A549 (cell line): ENCODE measurements around the gene TTC13. TPM values are rescaled to one million over a fixed set of nuclear protein-coding genes. Genes with fewer than 3 reads are reported as not detected.

ENCODE experiments used
- ATAC-seq, 2 experiments: fragments of 200-7000 bp in 1 of 2; fragments of >200 bp in 1 of 2; cut with Nextera tagmentation in 1 of 2; cut with Tn5 transposase in 1 of 2; 3 replicates each; pipeline versions ENCODE4 v1.8.0 to v1.9.1; 2018 to 2020; ENCODE audit warnings: mild to moderate bottlenecking in 1 of 2, moderate library complexity in 1 of 2
- CTCF ChIA-PET: fragments of 300-600 bp; sonication (Branson Sonifier 250); formaldehyde crosslinking; extraction: SDS; loops from one replicate; lab custom pipeline; 2021; ENCODE audit warnings: antibody characterized with exemption, inconsistent platforms; lab: Yijun Ruan, JAX
- POLR2A ChIA-PET: fragments of 350-600 bp; formaldehyde crosslinking; extraction: SDS; loops from one replicate; lab custom pipeline; 2021; ENCODE audit warnings: antibody characterized with exemption, inconsistent platforms; lab: Yijun Ruan, JAX
- DNase-seq, 2 experiments: peaks; one replicate each; pipeline versions ENCODE4 v3.0.0 to v3.0.0-alpha.2; 2011 to 2016; ENCODE audit warnings: low read depth in 1 of 2, low spot score in 1 of 2
- FAIRE-seq: peaks from 2 replicates; lab custom pipeline; 2011; peaks lifted over from hg19 to GRCh38; lab: Jason Lieb, UNC
- H3K27ac ChIP-seq, 2 experiments: fragments of >200 bp; sonication (Bioruptor Twin); formaldehyde crosslinking; 3 replicates each; pipeline ENCODE4 v1.5.1; 2016 to 2017
- H3K4me1 ChIP-seq: fragments of >200 bp; sonication (Bioruptor Twin); formaldehyde crosslinking; 3 replicates; pipeline ENCODE4 v1.6.1; 2016
- H3K4me2 ChIP-seq: fragments of >200 bp; sonication (Bioruptor Twin); formaldehyde crosslinking; 3 replicates; pipeline ENCODE4 v1.6.1; 2016
- H3K4me3 ChIP-seq: fragments of >200 bp; sonication (Bioruptor Twin); formaldehyde crosslinking; 3 replicates; pipeline ENCODE4 v1.5.1; 2016
- H3K9me3 ChIP-seq: fragments of >200 bp; sonication (Bioruptor Twin); formaldehyde crosslinking; 3 replicates; pipeline ENCODE4 v1.6.1; 2016
- CHD2 ChIP-seq: fragments of 150-350 bp; IDR thresholded peaks from 2 replicates; pipeline ENCODE4 v1.6.1; 2014; ENCODE audit warnings: low read length; ENCODE audit not compliant: partially characterized antibody
- CTCF ChIP-seq: fragments of >200 bp; sonication (Bioruptor Twin); formaldehyde crosslinking; IDR thresholded peaks from 3 replicates; pipeline ENCODE4 v1.5.1; 2016
- EHF ChIP-seq: fragments of 250-450 bp; sonication (Bioruptor Pico); IDR thresholded peaks from 2 replicates; pipeline ENCODE4 v1.5.0; 2020; ENCODE audit warnings: mild to moderate bottlenecking
- EP300 ChIP-seq, 2 experiments: fragments of >200 bp; sonication (Bioruptor Twin); formaldehyde crosslinking; IDR thresholded peaks; 2 replicates in 1 of 2; 3 replicates in 1 of 2; pipeline ENCODE4 v1.6.1; 2016 to 2017
- HES2 ChIP-seq: fragments of >200 bp; sonication (Bioruptor Twin); formaldehyde crosslinking; IDR thresholded peaks from 2 replicates; pipeline ENCODE4 v1.6.1; 2016
- HOXB13 ChIP-seq: fragments of 250-450 bp; sonication (Bioruptor Pico); IDR thresholded peaks from 2 replicates; pipeline ENCODE4 v1.5.0; 2020; ENCODE audit warnings: low read depth, mild to moderate bottlenecking, moderate library complexity
- JUNB ChIP-seq: fragments of >200 bp; sonication (Bioruptor Twin); formaldehyde crosslinking; IDR thresholded peaks from 2 replicates; pipeline ENCODE4 v1.6.1; 2016
- KDM1A ChIP-seq: fragments of 200-600 bp; sonication (generic); IDR thresholded peaks from 2 replicates; pipeline ENCODE4 v1.6.1; 2016; ENCODE audit warnings: low read depth, mild to moderate bottlenecking
- NFE2L2 ChIP-seq: fragments of 150-350 bp; conservative IDR thresholded peaks from 2 replicates; pipeline ENCODE4 v1.6.1; 2014; ENCODE audit warnings: low read length
- POLR2AphosphoS2 ChIP-seq: conservative IDR thresholded peaks from 2 replicates; pipeline ENCODE4 v1.6.1; 2012; ENCODE audit warnings: low read length, improper control_type of control experiment, inconsistent platforms
- RAD21 ChIP-seq, 2 experiments: fragments of >200 bp in 1 of 2; sonication (Bioruptor Twin) in 1 of 2; formaldehyde crosslinking in 1 of 2; IDR thresholded peaks in 1 of 2; conservative IDR thresholded peaks in 1 of 2; 2 replicates in 1 of 2; 3 replicates in 1 of 2; pipeline ENCODE4 v1.6.1; 2012 to 2018; ENCODE audit warnings: inconsistent platforms in 1 of 2
- RCOR1 ChIP-seq: fragments of 150-350 bp; IDR thresholded peaks from 2 replicates; pipeline ENCODE4 v1.6.1; 2014; ENCODE audit warnings: antibody characterized with exemption, low read length, low read depth
- REST ChIP-seq: fragments of 200-600 bp; sonication (generic); IDR thresholded peaks from 2 replicates; pipeline ENCODE4 v1.6.1; 2016; ENCODE audit warnings: antibody characterized with exemption, mild to moderate bottlenecking, moderate library complexity
- RFX5 ChIP-seq: fragments of 450-650 bp; IDR thresholded peaks from 2 replicates; pipeline ENCODE4 v1.7.1; 2014; ENCODE audit warnings: antibody characterized with exemption, mild to moderate bottlenecking, moderate library complexity
- SREBF2 ChIP-seq: fragments of 450-650 bp; IDR thresholded peaks from 2 replicates; pipeline ENCODE4 v1.6.1; 2014; ENCODE audit warnings: mild to moderate bottlenecking, moderate library complexity
- TP53 ChIP-seq: fragments of 250-450 bp; sonication (Bioruptor Pico); IDR thresholded peaks from 2 replicates; pipeline ENCODE4 v1.5.0; 2021; ENCODE audit warnings: mild to moderate bottlenecking, moderate library complexity
- USF2 ChIP-seq: fragments of 450-650 bp; IDR thresholded peaks from 2 replicates; pipeline ENCODE4 v1.6.1; 2014; ENCODE audit warnings: antibody characterized with exemption
- WGBS: methylation state at CpG from one replicate; pipeline ENCODE4 v1.1.6; 2017; ENCODE audit errors: missing lambda C conversion rate; 5-methylcytosine and 5-hydroxymethylcytosine counted together
- polyA plus RNA-seq, 4 experiments: library from polyadenylated mRNA; depleted of rRNA in 3 of 4; stranded (reverse); fragments of >200 nt; fragmentation: RNase III in 1 of 4; extraction: RNeasy Plus Mini Kit Qiagen cat#74134 plus additional on column Dnase treatment in 1 of 4; gene quantifications; 2 replicates in 3 of 4; 3 replicates in 1 of 4; pipeline ENCODE4 v1.2.3, GENCODE V29; 2011 to 2017
- TF ChIP-seq, protein P1 (sequence below): fragments of 250-450 bp; sonication (Bioruptor Pico); IDR thresholded peaks from 2 replicates; pipeline ENCODE4 v1.5.0; 2021; ENCODE audit warnings: mild to moderate bottlenecking, moderate library complexity, borderline replicate concordance

Gene TTC13
- polyA plus RNA-seq, 2 of the 4 experiments (the other 2 are of a cell fraction), result 12.5 to 22.7 TPM

GRCh38 chr1:231027971-231028370, 49.3 kb upstream of the TTC13 start:
- DNase-seq, result no peak
- H3K9me3 ChIP-seq, result no peaks in the 10 kb centered on the region
- ATAC-seq, result no peak
- FAIRE-seq, result no peak
- no peak overlapping the region for H3K27ac ChIP-seq
- TF ChIP-seq RFX5 (no peak), USF2 (no peak), POLR2AphosphoS2 (no peak), NFE2L2 (no peak), RAD21 (conservative IDR thresholded peaks at IDR 0.05 in 1 of 2, IDR thresholded peaks at IDR 0.05 in 1 of 2) (no peak), EHF (no peak), HES2 (no peak), EP300 (IDR thresholded peaks at IDR 0.05) (no peak), HOXB13 (CRISPR knock-in tag) (no peak), CTCF (no peak), KDM1A (no peak), SREBF2 (no peak), JUNB (no peak), CHD2 (no peak), TP53 (CRISPR knock-in tag) (no peak), REST (no peak), RCOR1 (no peak)
- TF ChIP-seq, protein P1, sequence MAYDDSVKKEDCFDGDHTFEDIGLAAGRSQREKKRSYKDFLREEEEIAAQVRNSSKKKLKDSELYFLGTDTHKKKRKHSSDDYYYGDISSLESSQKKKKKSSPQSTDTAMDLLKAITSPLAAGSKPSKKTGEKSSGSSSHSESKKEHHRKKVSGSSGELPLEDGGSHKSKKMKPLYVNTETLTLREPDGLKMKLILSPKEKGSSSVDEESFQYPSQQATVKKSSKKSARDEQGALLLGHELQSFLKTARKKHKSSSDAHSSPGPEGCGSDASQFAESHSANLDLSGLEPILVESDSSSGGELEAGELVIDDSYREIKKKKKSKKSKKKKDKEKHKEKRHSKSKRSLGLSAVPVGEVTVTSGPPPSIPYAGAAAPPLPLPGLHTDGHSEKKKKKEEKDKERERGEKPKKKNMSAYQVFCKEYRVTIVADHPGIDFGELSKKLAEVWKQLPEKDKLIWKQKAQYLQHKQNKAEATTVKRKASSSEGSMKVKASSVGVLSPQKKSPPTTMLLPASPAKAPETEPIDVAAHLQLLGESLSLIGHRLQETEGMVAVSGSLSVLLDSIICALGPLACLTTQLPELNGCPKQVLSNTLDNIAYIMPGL (CRISPR knock-in tag), result no peak
- WGBS, result 94% methylated on average over 9 of the region's 10 CpGs
- H3K4me3 ChIP-seq, result no peak overlapping the region
- POLR2A ChIA-PET, result no interaction called here
- H3K4me1 ChIP-seq, result no peaks in the 10 kb centered on the region
- CTCF ChIA-PET, result interaction anchor here (0.7 to 1.2 kb wide), 2 partner anchors 11 to 113 kb away, joined by 3 to 4 read pairs; no protein-coding TSS in a partner anchor
- H3K4me2 ChIP-seq, result no peak overlapping the region
